ENCODE results near the gene FOXK2.
A peak's percentile ranks its signal among the peaks of the same experiment; 100 is the strongest.

DNA sequence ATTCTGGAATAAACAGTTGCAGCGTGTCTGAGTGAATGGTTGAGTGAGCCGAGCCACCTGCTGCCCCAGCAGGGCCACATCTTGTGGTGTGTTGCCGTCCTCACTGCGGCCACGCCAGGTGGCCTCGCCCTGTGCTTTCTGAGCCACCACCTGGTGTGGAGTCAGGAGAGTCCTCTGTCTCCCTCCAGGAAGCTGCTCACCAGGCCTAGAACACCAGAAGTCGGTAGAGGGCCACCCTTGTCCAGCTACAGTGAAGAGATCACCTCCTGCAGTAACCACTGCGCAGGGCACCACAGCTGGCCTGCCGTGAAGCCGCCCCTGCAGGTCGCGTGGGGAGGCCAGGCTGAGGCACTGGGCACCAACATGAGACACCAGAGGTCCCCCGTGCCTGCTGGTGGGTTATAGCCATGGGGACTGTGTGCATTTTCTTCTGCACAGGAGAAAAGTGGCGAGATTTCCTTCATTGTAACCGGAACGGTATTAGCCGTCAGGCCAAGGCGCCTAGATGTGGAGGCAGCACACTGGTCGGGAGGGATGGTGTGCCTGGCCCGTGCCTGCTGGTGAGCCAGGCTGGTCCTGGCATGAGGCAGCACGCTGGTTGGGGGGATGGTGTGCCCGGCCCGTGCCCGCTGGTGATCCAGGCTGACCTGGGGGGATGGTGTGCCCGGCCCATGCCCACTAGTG is 28.9 kb upstream of the FOXK2 start:
- TF ChIP-seq, protein P1, sequence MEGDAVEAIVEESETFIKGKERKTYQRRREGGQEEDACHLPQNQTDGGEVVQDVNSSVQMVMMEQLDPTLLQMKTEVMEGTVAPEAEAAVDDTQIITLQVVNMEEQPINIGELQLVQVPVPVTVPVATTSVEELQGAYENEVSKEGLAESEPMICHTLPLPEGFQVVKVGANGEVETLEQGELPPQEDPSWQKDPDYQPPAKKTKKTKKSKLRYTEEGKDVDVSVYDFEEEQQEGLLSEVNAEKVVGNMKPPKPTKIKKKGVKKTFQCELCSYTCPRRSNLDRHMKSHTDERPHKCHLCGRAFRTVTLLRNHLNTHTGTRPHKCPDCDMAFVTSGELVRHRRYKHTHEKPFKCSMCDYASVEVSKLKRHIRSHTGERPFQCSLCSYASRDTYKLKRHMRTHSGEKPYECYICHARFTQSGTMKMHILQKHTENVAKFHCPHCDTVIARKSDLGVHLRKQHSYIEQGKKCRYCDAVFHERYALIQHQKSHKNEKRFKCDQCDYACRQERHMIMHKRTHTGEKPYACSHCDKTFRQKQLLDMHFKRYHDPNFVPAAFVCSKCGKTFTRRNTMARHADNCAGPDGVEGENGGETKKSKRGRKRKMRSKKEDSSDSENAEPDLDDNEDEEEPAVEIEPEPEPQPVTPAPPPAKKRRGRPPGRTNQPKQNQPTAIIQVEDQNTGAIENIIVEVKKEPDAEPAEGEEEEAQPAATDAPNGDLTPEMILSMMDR (conservative IDR thresholded peaks at IDR 0.05; ENCODE audit: low read length), result peak; percentile 45
- TF ChIP-seq EZH2phosphoT487 (IDR thresholded peaks at IDR 0.05; ENCODE audit: borderline replicate concordance, low read depth, low read length), result no peak
